Mesenchymal stem cell (in vitro differentiated cells and primary cell): ENCODE results near the gene ZNF628.

Source experiments
- DNase-seq: peaks from one replicate; pipeline ENCODE4 v3.0.0-alpha.2; 2013
- H2AFZ ChIP-seq: one replicate; pipeline ENCODE4 v1.6.1; 2013; ENCODE audit warnings: low read depth, mild to moderate bottlenecking, control low read depth, inconsistent platforms, low read length, moderate library complexity
- H2AK5ac ChIP-seq: 2 replicates; pipeline ENCODE4 v1.6.1; 2013; ENCODE audit warnings: low read length, moderate library complexity, mild to moderate bottlenecking, inconsistent platforms; ENCODE audit not compliant: severe bottlenecking
- H2BK120ac ChIP-seq: one replicate; pipeline ENCODE4 v1.6.1; 2013; ENCODE audit warnings: low read depth, mild to moderate bottlenecking, inconsistent platforms, low read length, moderate library complexity
- H2BK12ac ChIP-seq, 2 experiments: one replicate each; pipeline ENCODE4 v1.6.1; 2013; ENCODE audit warnings: inconsistent platforms in 2 of 2, low read length in 2 of 2, mild to moderate bottlenecking in 2 of 2, moderate library complexity in 2 of 2, control low read depth in 1 of 2
- H2BK15ac ChIP-seq: one replicate; pipeline ENCODE4 v1.6.1; 2013; ENCODE audit warnings: mild to moderate bottlenecking, low read depth, inconsistent platforms; ENCODE audit not compliant: poor library complexity, severe bottlenecking
- H2BK5ac ChIP-seq: 2 replicates; pipeline ENCODE4 v1.6.1; 2013; ENCODE audit warnings: low read depth, mild to moderate bottlenecking, low read length, control low read depth, inconsistent platforms; ENCODE audit not compliant: poor library complexity, severe bottlenecking
- H3K14ac ChIP-seq, 2 experiments: one replicate each; pipeline ENCODE4 v1.6.1; 2013; ENCODE audit warnings: inconsistent platforms in 2 of 2, low read length in 2 of 2, control low read depth in 1 of 2, mild to moderate bottlenecking in 1 of 2, moderate library complexity in 1 of 2
- H3K18ac ChIP-seq, 2 experiments: one replicate each; pipeline ENCODE4 v1.6.1; 2013; ENCODE audit warnings: inconsistent platforms in 2 of 2, low read length in 2 of 2, control low read depth in 1 of 2, low read depth in 1 of 2, mild to moderate bottlenecking in 1 of 2
- H3K23ac ChIP-seq, 2 experiments: one replicate each; pipeline ENCODE4 v1.6.1; 2013; ENCODE audit warnings: inconsistent platforms in 2 of 2, low read length in 2 of 2, mild to moderate bottlenecking in 2 of 2, moderate library complexity in 2 of 2, control low read depth in 1 of 2
- H3K27ac ChIP-seq: 2 replicates; pipeline ENCODE4 v1.5.1; 2013; ENCODE audit warnings: mild to moderate bottlenecking, moderate library complexity, low read length, control low read depth, inconsistent platforms; ENCODE audit not compliant: poor library complexity, severe bottlenecking
- H3K27me3 ChIP-seq, 2 experiments: 2 replicates each; pipeline versions ENCODE4 v1.6.1 to v1.7.0; 2013; ENCODE audit warnings: low read length in 2 of 2, mild to moderate bottlenecking in 2 of 2, moderate library complexity in 2 of 2, control low read depth in 1 of 2, inconsistent platforms in 1 of 2; ENCODE audit not compliant: control insufficient read depth in 1 of 2, insufficient read depth in 1 of 2
- H3K36me3 ChIP-seq, 2 experiments: 2 replicates each; pipeline versions ENCODE4 v1.6.1 to v1.7.0; 2013; ENCODE audit warnings: low read length in 2 of 2, control low read depth in 1 of 2, inconsistent platforms in 1 of 2, low read depth in 1 of 2, mild to moderate bottlenecking in 1 of 2; ENCODE audit not compliant: insufficient read depth in 2 of 2, control insufficient read depth in 1 of 2
- H3K4ac ChIP-seq, 2 experiments: one replicate each; pipeline ENCODE4 v1.6.1; 2013; ENCODE audit warnings: inconsistent platforms in 2 of 2, low read length in 2 of 2, mild to moderate bottlenecking in 2 of 2, moderate library complexity in 2 of 2, control low read depth in 1 of 2, low read depth in 1 of 2
- H3K4me1 ChIP-seq: 2 replicates; pipeline ENCODE4 v1.6.1; 2013; ENCODE audit warnings: low read depth, low read length, control low read depth; ENCODE audit not compliant: control insufficient read depth, insufficient read depth
- H3K4me2 ChIP-seq: 2 replicates; pipeline ENCODE4 v1.6.1; 2013; ENCODE audit warnings: low read length, mild to moderate bottlenecking, inconsistent platforms; ENCODE audit not compliant: poor library complexity, severe bottlenecking
- H3K4me3 ChIP-seq, 2 experiments: 2 replicates each; pipeline versions ENCODE4 v1.5.1 to v1.7.0; 2013; ENCODE audit warnings: low read length in 2 of 2, mild to moderate bottlenecking in 2 of 2, control low read depth in 1 of 2, low read depth in 1 of 2; ENCODE audit not compliant: insufficient read depth in 1 of 2
- H3K79me1 ChIP-seq: replicated peaks from 2 replicates; pipeline ENCODE4 v1.6.1; 2013; ENCODE audit warnings: mild to moderate bottlenecking, control low read depth, low read length, inconsistent platforms; ENCODE audit not compliant: poor library complexity, severe bottlenecking
- H3K9ac ChIP-seq: 2 replicates; pipeline ENCODE4 v1.7.0; 2013; ENCODE audit warnings: mild to moderate bottlenecking, low read length, moderate library complexity
- H3K9me3 ChIP-seq: 2 replicates; pipeline ENCODE4 v1.7.0; 2013; ENCODE audit warnings: mild to moderate bottlenecking, low read length; ENCODE audit not compliant: control insufficient read depth
- H4K8ac ChIP-seq: one replicate; pipeline ENCODE4 v1.6.1; 2013; ENCODE audit warnings: inconsistent platforms, mild to moderate bottlenecking, low read length, moderate library complexity
- H4K91ac ChIP-seq: one replicate; pipeline ENCODE4 v1.6.1; 2013; ENCODE audit warnings: mild to moderate bottlenecking, low read length, inconsistent platforms
- WGBS: methylation state at CpG from one replicate; pipeline ENCODE4 v1.1.7; 2013; ENCODE audit warnings: mixed read lengths; 5-methylcytosine and 5-hydroxymethylcytosine counted together

ZNF628 gene

GRCh38 chr19:55434356-55434919 is 42.0 kb upstream of the ZNF628 start:
- WGBS: 84% methylated on average over 4 of the region's 4 CpGs
- Histone ChIP-seq H3K18ac (peak overlapping the region in 1 of 2 experiments; percentile 38), H3K36me3 (no peaks in the 10 kb centered on the region), H3K14ac (peak overlapping the region in 1 of 2 experiments; percentile 46), H3K27me3 (peaks cover 13 to 72% of the 10 kb centered on the region in 2 experiments), H3K23ac (peak overlapping the region in 1 of 2 experiments; percentile 73), H3K4me2 (no peak overlapping the region), H2BK15ac (no peak overlapping the region), H2BK12ac (no peak overlapping the region), H2AK5ac (no peak overlapping the region), H2BK5ac (no peak overlapping the region), H2AFZ (no peak overlapping the region), H2BK120ac (no peak overlapping the region), H4K8ac (no peak overlapping the region), H3K79me1 (no peaks in the 10 kb centered on the region), H3K9ac (no peak overlapping the region), H3K27ac (no peak overlapping the region), H3K9me3 (peaks cover 5% of the 10 kb centered on the region), H4K91ac (peak overlapping the region; percentile 49), H3K4me3 (peak overlapping the region in 1 of 2 experiments; percentile 20), H3K4ac (no peak overlapping the region), H3K4me1 (peaks cover 9% of the 10 kb centered on the region)
- no peak for DNase-seq

GRCh38 chr19:55435020-55435419 is 41.4 kb upstream of the ZNF628 start:
- H3K23ac ChIP-seq: no peak overlapping the region
- peaks cover 19 to 71% of the 10 kb centered on the region in 2 experiments for H3K27me3 ChIP-seq
- no peak overlapping the region for H3K14ac ChIP-seq
- no peak for DNase-seq
- H3K9me3 ChIP-seq: peaks cover 5% of the 10 kb centered on the region
- H4K91ac ChIP-seq: peak overlapping the region; percentile 43
- H2AK5ac ChIP-seq: no peak overlapping the region
- no peak overlapping the region for H3K9ac ChIP-seq
- peaks cover 9% of the 10 kb centered on the region for H3K4me1 ChIP-seq
- WGBS: 95% methylated on average over 4 of the region's 4 CpGs
- H4K8ac ChIP-seq: no peak overlapping the region
- H2BK15ac ChIP-seq: no peak overlapping the region
- H2BK5ac ChIP-seq: no peak overlapping the region
- H3K18ac ChIP-seq: no peak overlapping the region
- no peaks in the 10 kb centered on the region for H3K79me1 ChIP-seq
- H3K4me3 ChIP-seq: no peak overlapping the region
- no peak overlapping the region for H2BK120ac ChIP-seq
- no peak overlapping the region for H2AFZ ChIP-seq
- no peak overlapping the region for H2BK12ac ChIP-seq
- H3K36me3 ChIP-seq: no peaks in the 10 kb centered on the region
- H3K4me2 ChIP-seq: no peak overlapping the region
- no peak overlapping the region for H3K27ac ChIP-seq
- H3K4ac ChIP-seq: no peak overlapping the region

GRCh38 chr19:55436847-55437246 is 39.6 kb upstream of the ZNF628 start:
- no peak overlapping the region for H2BK12ac ChIP-seq
- WGBS: 54% methylated on average over 8 of the region's 8 CpGs
- H3K4me2 ChIP-seq: no peak overlapping the region
- peaks cover 37 to 76% of the 10 kb centered on the region in 2 experiments for H3K27me3 ChIP-seq
- H3K4ac ChIP-seq: no peak overlapping the region
- H3K14ac ChIP-seq: no peak overlapping the region
- no peak overlapping the region for H2BK5ac ChIP-seq
- no peak overlapping the region for H3K4me3 ChIP-seq
- no peak overlapping the region for H3K27ac ChIP-seq
- H3K18ac ChIP-seq: no peak overlapping the region
- no peak overlapping the region for H2AFZ ChIP-seq
- no peak overlapping the region for H2BK15ac ChIP-seq
- H3K4me1 ChIP-seq: peaks cover 11% of the 10 kb centered on the region
- no peak overlapping the region for H3K9ac ChIP-seq
- no peak overlapping the region for H3K23ac ChIP-seq
- peaks cover 0 to under 1% of the 10 kb centered on the region in 2 experiments for H3K36me3 ChIP-seq
- H4K91ac ChIP-seq: no peak overlapping the region
- no peaks in the 10 kb centered on the region for H3K79me1 ChIP-seq
- DNase-seq: no peak
- no peak overlapping the region for H2AK5ac ChIP-seq
- peaks cover 5% of the 10 kb centered on the region for H3K9me3 ChIP-seq
- no peak overlapping the region for H2BK120ac ChIP-seq
- H4K8ac ChIP-seq: no peak overlapping the region

- Histone ChIP-seq H2BK15ac (no peak overlapping the region), H4K8ac (no peak overlapping the region), H3K4me3 (no peak overlapping the region), H3K79me1 (no peaks in the 10 kb centered on the region), H3K9me3 (peaks cover 1% of the 10 kb centered on the region), H2BK5ac (no peak overlapping the region), H3K36me3 (peaks cover 0 to 2% of the 10 kb centered on the region in 2 experiments), H3K23ac (no peak overlapping the region), H4K91ac (no peak overlapping the region), H2BK120ac (no peak overlapping the region), H3K27me3 (peaks cover 39 to 73% of the 10 kb centered on the region in 2 experiments), H2AFZ (no peak overlapping the region), H3K9ac (no peak overlapping the region), H2AK5ac (no peak overlapping the region), H3K4ac (no peak overlapping the region), H3K14ac (no peak overlapping the region), H3K27ac (no peak overlapping the region), H3K4me2 (no peak overlapping the region), H2BK12ac (no peak overlapping the region), H3K18ac (no peak overlapping the region), H3K4me1 (peaks cover 17% of the 10 kb centered on the region)
- under 1% methylated on average over 13 of the region's 17 CpGs for WGBS
- DNase-seq: peak; percentile 70
These were observed 39.0 kb upstream of the ZNF628 start for GRCh38 chr19:55437410-55437809.
